Rectal smooth muscle tissue (tissue), 1 donor: ENCODE results near the gene MAZ.
A peak's percentile ranks its signal among the peaks of the same experiment; 100 is the strongest.

Experiments
- H3K27ac ChIP-seq: one replicate; pipeline ENCODE4 v1.7.0; 2013; ENCODE audit warnings: low read depth, low read length, inconsistent platforms
- H3K27me3 ChIP-seq: one replicate; pipeline ENCODE4 v1.7.0; 2013; ENCODE audit warnings: low read length; ENCODE audit not compliant: control insufficient read depth, insufficient read depth
- H3K36me3 ChIP-seq: one replicate; pipeline ENCODE4 v1.7.0; 2013; ENCODE audit warnings: low read length; ENCODE audit not compliant: control insufficient read depth, insufficient read depth
- H3K4me1 ChIP-seq: one replicate; pipeline ENCODE4 v1.7.0; 2013; ENCODE audit warnings: low read length; ENCODE audit not compliant: control insufficient read depth, insufficient read depth
- H3K4me3 ChIP-seq: one replicate; pipeline ENCODE4 v1.7.0; 2013; ENCODE audit warnings: low read length
- H3K9ac ChIP-seq: one replicate; pipeline ENCODE4 v1.7.0; 2013; ENCODE audit warnings: low read length

The MAZ gene

GRCh38 chr16:29814592-29814991, 8.3 kb downstream of the MAZ start:
- Histone ChIP-seq H3K27me3 (no peaks in the 10 kb centered on the region), H3K4me3 (peak overlapping the region; percentile 57), H3K9ac (peak overlapping the region; percentile 36), H3K27ac (peak overlapping the region; percentile 76), H3K36me3 (peaks cover 7% of the 10 kb centered on the region), H3K4me1 (peaks cover 25% of the 10 kb centered on the region)

- no peaks in the 10 kb centered on the region for H3K27me3 ChIP-seq
- peaks cover 6% of the 10 kb centered on the region for H3K36me3 ChIP-seq
- H3K9ac ChIP-seq: no peak overlapping the region
- H3K4me3 ChIP-seq: peak overlapping the region; percentile 57
- peak overlapping the region; percentile 76 for H3K27ac ChIP-seq
- peaks cover 30% of the 10 kb centered on the region for H3K4me1 ChIP-seq
Observed at GRCh38 chr16:29815032-29815721, 8.8 kb downstream of the MAZ start.

GRCh38 chr16:29815793-29816693, 9.7 kb downstream of the MAZ start, which contains the start of gene PAGR1:
Gene PAGR1, plus strand, starts transcription at chr16:29816152. Its CDS starts 374 bp downstream, at chr16:29816526.
- Histone ChIP-seq H3K9ac (peak within 1 kb of the TSS; percentile 94), H3K4me1 (peaks cover 27% of the 10 kb centered on the region), H3K27me3 (no peaks in the 10 kb centered on the region), H3K36me3 (peaks cover 3% of the 10 kb centered on the region), H3K4me3 (peak within 1 kb of the TSS; percentile 88), H3K27ac (peak within 1 kb of the TSS; percentile 95)

GRCh38 chr16:29816694-29817441, 10.5 kb downstream of the MAZ start:
- Histone ChIP-seq H3K9ac (peak overlapping the region; percentile 94), H3K4me3 (peak overlapping the region; percentile 88), H3K27me3 (no peaks in the 10 kb centered on the region), H3K27ac (peak overlapping the region; percentile 95), H3K4me1 (peaks cover 30% of the 10 kb centered on the region), H3K36me3 (peaks cover 3% of the 10 kb centered on the region)

GRCh38 chr16:29818082-29818481, 11.8 kb downstream of the MAZ start:
- H3K27ac ChIP-seq: no peak overlapping the region
- peaks cover 3% of the 10 kb centered on the region for H3K36me3 ChIP-seq
- H3K9ac ChIP-seq: no peak overlapping the region
- H3K27me3 ChIP-seq: no peaks in the 10 kb centered on the region
- peaks cover 36% of the 10 kb centered on the region for H3K4me1 ChIP-seq
- no peak overlapping the region for H3K4me3 ChIP-seq

- H3K27ac ChIP-seq: no peak overlapping the region
- H3K4me3 ChIP-seq: peak overlapping the region; percentile 66
- no peaks in the 10 kb centered on the region for H3K27me3 ChIP-seq
- no peak overlapping the region for H3K9ac ChIP-seq
- H3K4me1 ChIP-seq: peaks cover 33% of the 10 kb centered on the region
- H3K36me3 ChIP-seq: peaks cover 3% of the 10 kb centered on the region
Observed at GRCh38 chr16:29819506-29819905, 13.2 kb downstream of the MAZ start.

GRCh38 chr16:29820271-29820701, 14.0 kb downstream of the MAZ start, which contains the start of gene MVP:
Gene MVP, plus strand, starts transcription at chr16:29820462. Its CDS starts 10,088 bp downstream, at chr16:29830550.
- Histone ChIP-seq H3K9ac (peak within 1 kb of the TSS; percentile 36), H3K4me3 (peak within 1 kb of the TSS; percentile 66), H3K4me1 (peaks cover 30% of the 10 kb centered on the region), H3K27me3 (no peaks in the 10 kb centered on the region), H3K36me3 (peaks cover 3% of the 10 kb centered on the region), H3K27ac (peak within 1 kb of the TSS; percentile 80)

- no peaks in the 10 kb centered on the region for H3K27me3 ChIP-seq
- peaks cover 3% of the 10 kb centered on the region for H3K36me3 ChIP-seq
- H3K4me1 ChIP-seq: peaks cover 31% of the 10 kb centered on the region
- peak overlapping the region; percentile 80 for H3K27ac ChIP-seq
- H3K9ac ChIP-seq: peak overlapping the region; percentile 36
- peak overlapping the region; percentile 66 for H3K4me3 ChIP-seq
Observed at GRCh38 chr16:29820730-29821642, 14.7 kb downstream of the MAZ start.

- Histone ChIP-seq H3K27ac (peak overlapping the region; percentile 80), H3K9ac (peak overlapping the region; percentile 36), H3K27me3 (no peaks in the 10 kb centered on the region), H3K4me1 (peaks cover 34% of the 10 kb centered on the region), H3K4me3 (peak overlapping the region; percentile 66), H3K36me3 (peaks cover 3% of the 10 kb centered on the region)
Observed at GRCh38 chr16:29821643-29822115, 15.3 kb downstream of the MAZ start.

- H3K27me3 ChIP-seq: no peaks in the 10 kb centered on the region
- no peaks in the 10 kb centered on the region for H3K36me3 ChIP-seq
- peak overlapping the region; percentile 62 for H3K27ac ChIP-seq
- H3K9ac ChIP-seq: no peak overlapping the region
- peaks cover 33% of the 10 kb centered on the region for H3K4me1 ChIP-seq
- peak overlapping the region; percentile 6 for H3K4me3 ChIP-seq
Observed at GRCh38 chr16:29824589-29825144, 18.3 kb downstream of the MAZ start.
